HG03060 (cell line): ENCODE data around the gene SOD3.

Experiments used
- ATAC-seq: cut with Tn5 transposase; IDR thresholded peaks from one replicate; pipeline ENCODE4 v1.9.1; 2021; ENCODE audit warnings: low read depth, moderate number of reproducible peaks; ENCODE audit not compliant: unreplicated experiment

Gene SOD3

GRCh38 chr4:24840826-24841543, 45.6 kb downstream of the SOD3 start:
- no peak for ATAC-seq

- ATAC-seq = no peak
Observed at GRCh38 chr4:24842356-24842755, 47.0 kb downstream of the SOD3 start.

GRCh38 chr4:24843096-24843495, 47.7 kb downstream of the SOD3 start:
- ATAC-seq = no peak

GRCh38 chr4:24845132-24845531, 49.8 kb downstream of the SOD3 start:
- ATAC-seq = no peak

- ATAC-seq = no peak
Observed at GRCh38 chr4:24845902-24846301, 50.5 kb downstream of the SOD3 start.

GRCh38 chr4:24846716-24847115, 51.3 kb downstream of the SOD3 start:
- ATAC-seq = no peak

GRCh38 chr4:24849351-24849750, 54.0 kb downstream of the SOD3 start:
- no peak for ATAC-seq

- ATAC-seq = no peak
Observed at GRCh38 chr4:24849756-24850155, 54.4 kb downstream of the SOD3 start.
